ENCODE measurements around the gene MPO.

DNA sequence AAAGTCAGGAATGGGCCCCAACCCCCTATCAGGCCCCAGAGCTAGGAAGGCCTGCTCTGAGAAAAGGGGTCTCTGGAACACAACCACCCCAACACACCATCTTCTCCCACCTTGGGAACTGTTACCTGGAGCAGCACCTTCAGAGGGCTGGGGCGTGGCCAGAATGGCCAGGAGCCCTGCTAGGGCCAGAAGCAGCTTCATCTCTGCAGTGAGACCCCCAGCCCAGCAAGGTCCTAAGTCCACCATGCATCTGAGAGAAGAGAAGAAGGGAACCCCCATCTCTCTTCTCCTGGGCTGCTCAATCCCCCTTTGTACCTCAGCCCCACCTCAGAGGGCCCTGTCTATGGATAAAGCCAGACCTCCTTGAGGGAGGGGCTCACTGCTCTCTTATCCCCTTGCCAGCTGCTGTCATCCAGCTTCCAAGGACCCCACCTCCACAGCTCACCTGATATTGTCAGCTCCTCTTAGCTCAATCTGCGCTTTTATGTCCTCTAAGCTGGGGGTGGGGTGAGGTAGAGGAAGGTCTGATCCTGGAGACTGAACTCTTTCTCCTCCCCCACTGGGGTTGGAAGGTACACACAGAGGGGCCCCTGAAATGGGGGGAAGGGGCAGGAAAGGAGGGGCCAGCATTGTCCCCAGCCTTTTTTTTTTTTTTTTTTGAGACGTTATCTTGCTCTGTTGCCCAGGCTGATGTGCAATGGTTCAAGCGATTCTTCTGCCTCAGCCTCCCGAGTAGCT lies at the start of gene MPO:
- TF ChIP-seq, protein P1, sequence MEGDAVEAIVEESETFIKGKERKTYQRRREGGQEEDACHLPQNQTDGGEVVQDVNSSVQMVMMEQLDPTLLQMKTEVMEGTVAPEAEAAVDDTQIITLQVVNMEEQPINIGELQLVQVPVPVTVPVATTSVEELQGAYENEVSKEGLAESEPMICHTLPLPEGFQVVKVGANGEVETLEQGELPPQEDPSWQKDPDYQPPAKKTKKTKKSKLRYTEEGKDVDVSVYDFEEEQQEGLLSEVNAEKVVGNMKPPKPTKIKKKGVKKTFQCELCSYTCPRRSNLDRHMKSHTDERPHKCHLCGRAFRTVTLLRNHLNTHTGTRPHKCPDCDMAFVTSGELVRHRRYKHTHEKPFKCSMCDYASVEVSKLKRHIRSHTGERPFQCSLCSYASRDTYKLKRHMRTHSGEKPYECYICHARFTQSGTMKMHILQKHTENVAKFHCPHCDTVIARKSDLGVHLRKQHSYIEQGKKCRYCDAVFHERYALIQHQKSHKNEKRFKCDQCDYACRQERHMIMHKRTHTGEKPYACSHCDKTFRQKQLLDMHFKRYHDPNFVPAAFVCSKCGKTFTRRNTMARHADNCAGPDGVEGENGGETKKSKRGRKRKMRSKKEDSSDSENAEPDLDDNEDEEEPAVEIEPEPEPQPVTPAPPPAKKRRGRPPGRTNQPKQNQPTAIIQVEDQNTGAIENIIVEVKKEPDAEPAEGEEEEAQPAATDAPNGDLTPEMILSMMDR (IDR thresholded peaks at IDR 0.05) = no peak
- TF ChIP-seq POLR2A (IDR thresholded peaks at IDR 0.05) = no peak

Measured in Peyer's patch (tissue), 4 donors.